Measurements from ENCODE around the gene COBLL1.
"Not testable (repeated sequence)": the region's sequence is repeated elsewhere in the genome, so short reads cannot be mapped to it uniquely, and the experiment has no call there.

The COBLL1 gene

DNA sequence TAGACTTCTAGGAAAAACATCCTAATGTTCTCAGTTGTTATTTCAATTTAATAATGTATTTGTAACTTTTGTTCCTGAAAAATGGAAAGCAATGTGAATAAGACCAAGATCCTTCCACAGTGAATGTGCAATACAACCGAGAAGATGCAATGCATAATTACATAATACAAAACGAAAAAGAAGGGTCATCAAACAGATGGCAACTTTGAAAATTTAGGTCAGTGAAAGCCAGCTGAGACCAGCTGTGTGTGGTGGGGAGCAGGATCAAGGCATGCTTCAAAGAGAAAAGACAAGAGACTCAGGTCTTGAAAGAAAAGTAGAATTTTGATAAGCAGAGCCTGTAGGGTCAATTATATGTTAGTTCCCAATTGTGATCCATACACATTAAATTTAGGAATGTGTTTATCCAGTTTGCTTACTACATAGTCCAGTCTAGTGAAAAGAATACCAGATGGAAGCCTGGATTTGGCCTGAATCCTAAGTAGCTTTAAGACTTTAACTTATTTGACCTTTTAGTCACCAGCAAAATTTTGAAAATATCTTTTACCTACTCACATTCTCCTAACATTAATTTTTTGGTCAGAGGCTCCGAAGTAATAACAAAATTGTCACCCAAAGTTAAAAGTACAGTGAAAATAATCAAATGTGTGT is 93.7 kb downstream of the COBLL1 start:
- no peak for DNase-seq

DNA sequence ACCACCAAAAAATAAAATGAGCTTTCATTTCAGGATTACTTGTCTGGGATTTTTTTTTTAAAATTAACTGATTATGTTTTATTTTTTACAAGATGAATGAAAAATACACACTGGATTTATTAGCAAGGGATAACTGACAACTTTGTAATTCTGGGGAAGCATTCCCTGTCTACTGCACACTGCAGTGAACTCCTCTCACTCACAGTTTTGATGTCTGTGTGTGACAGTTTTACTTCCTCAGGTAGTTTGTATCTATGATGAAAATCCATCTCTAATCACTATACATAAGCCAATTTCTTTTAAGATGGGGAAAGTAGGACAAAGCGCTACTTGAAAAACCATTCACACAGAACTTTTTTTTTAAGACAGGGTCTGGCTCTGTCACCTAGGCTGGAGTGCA is 94.5 kb downstream of the COBLL1 start:
- no peak for DNase-seq

DNA sequence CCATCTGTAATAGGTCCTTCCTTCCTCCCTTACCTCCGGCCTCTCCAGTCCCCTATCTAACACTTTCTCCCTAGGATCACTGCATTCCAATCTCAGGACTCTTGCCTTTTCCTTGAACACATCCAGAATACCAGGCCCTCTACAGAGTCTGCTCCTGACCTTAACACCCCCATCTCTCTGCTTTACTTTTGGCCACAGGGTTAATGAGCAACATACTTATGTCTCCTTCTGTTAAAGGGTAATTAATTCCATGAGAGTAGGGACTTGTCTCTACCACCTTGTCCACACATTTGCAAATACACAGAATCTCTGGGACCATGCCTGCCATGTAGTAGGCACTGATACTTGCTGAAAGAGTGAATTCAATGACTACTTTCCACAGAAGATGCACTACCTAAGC is 94.9 kb downstream of the COBLL1 start:
- no peak for DNase-seq

- no peak for DNase-seq
Observed at GRCh38 chr2:164745012-164745797, 96.4 kb downstream of the COBLL1 start.

GRCh38 chr2:164742738-164743317 is 98.8 kb downstream of the COBLL1 start:
- DNase-seq: no peak

GRCh38 chr2:164739966-164740365 is 101.7 kb downstream of the COBLL1 start:
- no peak for DNase-seq

- DNase-seq: peak; percentile 61
Observed at GRCh38 chr2:164737612-164738081, 104.0 kb downstream of the COBLL1 start.

GRCh38 chr2:164735309-164735919 is 106.2 kb downstream of the COBLL1 start:
- no peak for DNase-seq

DNA sequence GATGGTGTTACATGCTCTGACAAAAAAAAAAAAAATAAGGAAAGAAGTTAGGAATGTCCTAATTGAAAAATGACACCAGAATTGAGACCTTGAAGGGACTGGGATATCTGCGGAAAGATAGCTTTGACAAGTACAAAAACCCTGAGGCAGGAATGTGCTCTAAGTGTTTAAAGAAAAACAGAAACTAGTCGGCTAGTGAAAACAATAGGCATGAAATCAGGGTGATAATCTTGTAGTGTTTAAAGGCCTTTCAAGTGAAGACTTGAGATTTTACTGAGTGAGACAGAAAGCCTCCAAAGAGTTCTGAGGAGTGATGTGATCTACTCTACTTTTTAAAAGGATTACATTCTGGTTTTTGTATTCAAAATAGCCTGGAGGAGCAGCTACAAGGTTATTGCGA is 107.4 kb downstream of the COBLL1 start:
- DNase-seq: no peak

DNA sequence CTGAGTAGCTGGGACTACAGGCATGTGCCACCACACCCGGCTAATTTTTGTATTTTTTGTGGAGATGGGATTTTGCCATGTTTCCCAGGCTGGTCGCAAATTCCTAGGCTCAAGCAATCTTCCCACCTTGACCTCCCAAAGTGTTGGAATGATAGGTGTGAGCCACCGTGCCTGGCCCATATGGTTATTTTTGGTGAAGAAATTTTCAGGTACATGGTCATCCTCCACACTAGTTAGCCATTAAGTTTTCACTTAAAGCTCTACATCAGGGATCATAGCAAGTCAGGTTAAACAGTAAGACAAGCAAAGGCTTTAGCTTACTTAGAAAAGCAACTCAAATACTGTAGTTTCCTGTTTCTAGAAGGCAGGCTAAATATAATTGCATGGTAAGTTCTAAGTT is 116.1 kb downstream of the COBLL1 start:
- DNase-seq: no peak

- DNase-seq: no peak
Observed at GRCh38 chr2:164722616-164723338, 118.8 kb downstream of the COBLL1 start.

- no peak for DNase-seq
Observed at GRCh38 chr2:164721430-164721829, 120.2 kb downstream of the COBLL1 start.

DNA sequence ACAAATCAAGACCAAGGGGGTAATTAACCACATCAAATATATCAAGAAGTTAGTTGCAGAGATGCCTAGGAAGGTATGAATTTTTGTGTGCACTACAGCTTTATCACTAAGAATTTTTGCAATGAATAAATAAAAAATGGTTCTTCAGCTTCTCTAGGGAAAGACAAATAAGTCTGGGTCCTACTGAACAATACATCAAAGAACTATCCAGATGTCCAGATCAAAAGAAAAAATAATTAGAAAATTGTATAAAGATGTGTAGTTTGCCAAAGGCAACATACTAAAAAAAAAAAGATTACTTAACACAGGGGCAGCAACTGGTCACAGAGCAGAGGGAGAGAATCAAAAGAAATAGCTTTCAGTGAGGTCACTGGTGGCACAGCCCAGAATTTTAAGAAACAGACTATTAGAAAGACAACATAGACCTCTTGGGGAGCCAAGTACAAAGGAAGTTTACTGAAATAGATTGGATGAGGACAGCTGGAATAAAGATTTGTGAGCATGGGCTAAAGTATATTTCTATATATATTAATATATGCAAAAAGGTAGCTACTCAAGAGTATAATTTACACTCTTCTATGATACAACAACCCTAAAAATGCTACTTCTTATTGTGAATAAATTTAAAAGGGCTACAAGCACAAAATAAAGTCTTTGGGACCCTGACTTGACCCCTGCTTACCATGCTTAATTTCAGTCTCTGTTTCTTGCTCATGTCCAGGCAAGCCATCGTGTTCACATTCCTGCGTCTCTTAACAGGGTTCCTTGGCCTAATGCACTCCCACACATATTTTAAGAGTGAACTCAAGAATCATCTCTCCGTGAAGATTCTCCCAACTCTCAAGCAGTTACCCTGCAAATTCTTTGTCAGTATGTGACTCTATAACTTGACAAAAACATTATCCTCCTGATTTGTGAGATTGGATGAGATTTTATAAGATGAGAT is 121.4 kb downstream of the COBLL1 start:
- DNase-seq: no peak

DNA sequence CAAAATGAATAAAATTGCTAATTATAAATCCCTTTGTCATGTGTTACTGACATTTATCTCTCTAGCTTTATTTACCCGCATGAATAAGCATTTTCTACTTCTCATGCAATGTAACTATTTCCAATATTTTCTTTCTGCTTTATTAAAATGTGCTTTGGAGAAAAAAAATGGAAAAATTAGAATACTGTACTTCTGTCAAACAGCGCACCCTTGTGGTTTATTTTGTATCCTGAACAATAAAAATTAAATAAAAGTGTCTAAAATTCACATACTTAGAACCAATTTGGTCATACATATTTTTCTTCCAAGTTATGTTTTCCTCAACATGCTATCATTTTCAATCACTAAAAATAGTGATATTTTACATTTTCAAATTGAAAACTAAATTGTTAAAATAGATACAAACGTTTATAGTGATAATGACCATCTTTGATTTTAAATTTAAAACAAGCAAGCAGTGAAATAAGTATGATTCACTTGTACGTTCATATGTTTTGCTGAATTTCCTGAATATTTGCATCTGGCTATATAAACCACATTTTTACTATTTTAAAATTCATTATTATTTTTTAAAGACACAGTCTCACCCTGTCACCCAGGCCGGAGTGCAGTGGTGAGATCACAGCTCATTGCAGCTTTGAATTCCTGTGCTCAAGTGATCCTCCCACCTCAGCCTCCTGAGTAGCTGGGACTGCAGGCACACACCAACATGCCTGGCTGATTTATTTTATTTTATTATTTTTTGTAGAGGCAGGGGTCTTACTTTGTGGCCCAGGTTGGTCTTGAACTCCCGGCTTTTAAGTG is 124.4 kb downstream of the COBLL1 start:
- peak; percentile 9 for DNase-seq

DNA sequence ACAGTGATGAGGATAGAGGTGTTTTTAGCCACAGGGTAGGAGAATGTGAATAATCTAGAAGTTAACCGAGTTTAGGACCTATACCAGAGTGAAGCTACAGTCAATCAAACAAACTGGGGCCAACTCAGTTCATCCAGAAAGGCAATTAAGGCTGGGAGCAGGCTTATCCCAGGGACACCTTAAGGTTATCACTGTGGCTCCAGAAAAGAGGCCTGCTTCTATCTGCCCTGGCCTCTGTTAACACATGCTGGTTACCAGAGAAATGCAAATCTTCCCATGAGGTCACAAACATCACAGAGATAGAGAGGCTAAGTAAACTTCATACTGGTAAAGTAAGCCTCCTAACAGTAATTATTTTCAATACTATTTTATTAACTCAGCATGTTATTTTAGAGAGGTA is 127.2 kb downstream of the COBLL1 start:
- no peak for DNase-seq

DNA sequence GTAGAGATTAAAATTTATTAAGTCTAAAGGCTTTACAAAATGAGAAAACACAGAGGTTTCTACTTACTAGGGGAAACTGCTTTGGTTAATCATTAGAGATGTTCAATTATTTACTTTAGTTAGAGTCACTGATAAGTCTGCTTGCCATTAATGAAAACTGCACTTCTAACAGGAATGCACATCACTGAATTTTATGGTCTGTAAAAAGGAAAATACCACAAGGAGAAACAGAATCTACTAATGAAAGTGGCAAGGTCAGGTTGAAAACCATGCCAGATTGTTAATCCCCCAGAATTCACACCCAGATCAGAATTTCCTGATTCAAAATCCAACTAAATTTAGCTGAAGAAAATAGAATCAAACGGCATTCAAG is 129.9 kb downstream of the COBLL1 start:
- no peak for DNase-seq

DNA sequence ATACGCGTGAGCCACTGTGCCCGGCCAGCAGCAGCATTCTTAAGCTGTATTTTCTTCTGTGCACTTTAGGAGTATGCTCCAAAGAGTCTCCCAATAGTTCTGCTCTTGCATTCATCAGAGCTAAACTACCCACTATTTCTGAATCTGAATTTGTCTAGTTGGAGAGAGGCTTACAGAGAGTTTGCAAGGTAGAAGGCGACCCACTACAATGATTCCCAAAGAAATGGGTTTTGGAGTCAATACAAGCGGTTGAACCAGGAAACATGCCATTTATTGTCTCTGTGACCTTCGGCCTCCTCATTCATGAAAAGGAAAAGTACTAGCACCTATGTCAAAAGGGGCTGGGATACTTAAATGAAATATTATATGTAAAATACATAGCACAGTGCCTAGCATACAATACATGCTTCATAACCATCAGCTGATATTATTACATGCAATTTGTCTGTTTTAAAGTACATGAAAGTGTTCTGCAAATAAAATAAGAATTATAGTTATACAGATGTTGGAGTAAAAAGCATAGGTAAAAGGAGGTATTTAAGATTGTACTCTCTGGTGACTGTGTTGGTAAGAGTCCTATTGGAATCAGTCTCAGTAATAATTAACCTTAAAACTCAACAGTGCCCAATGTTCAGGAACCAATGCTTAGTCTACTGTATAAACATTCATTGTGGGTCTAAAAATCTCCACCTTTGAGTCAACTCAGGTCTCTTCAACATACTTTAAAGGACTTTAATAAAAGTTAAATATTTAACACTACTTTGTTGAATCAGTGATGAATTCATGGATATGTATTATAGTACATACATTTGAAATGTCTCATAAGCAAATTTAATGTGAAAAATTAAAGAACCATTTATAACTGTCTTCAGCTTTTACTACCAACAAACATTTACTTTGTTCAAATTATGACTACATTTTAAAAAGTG is 130.5 kb downstream of the COBLL1 start:
- DNase-seq: no peak

DNA sequence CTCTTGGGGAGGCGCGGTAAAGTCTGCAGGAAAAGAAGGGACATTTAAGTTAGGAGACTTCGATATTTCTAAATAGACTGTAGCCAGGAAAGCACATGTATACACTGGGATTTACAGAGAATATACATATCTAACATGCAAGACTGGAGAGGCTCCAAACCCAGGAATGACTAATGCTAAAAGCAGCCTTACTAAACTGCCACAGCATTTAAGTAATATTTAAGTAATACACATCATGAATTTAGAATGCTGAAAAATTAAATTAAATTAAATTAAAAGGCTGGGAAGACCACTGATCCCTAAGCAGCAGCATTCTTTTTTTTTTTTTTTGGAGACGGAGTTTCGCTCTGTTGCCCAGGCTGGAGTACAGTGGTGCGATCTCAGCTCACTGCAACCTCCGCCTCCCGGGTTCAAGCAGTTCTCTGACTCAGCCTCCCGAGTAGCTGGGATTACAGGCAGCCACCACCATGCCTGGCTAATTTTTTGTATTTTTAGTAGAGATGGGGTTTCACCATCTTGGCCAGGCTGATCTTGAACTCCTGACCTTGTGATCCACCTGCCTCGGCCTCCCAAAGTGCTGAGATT is 131.3 kb downstream of the COBLL1 start:
- not testable (repeated sequence) for DNase-seq

- no peak for DNase-seq
Observed at GRCh38 chr2:164706522-164706921, 135.1 kb downstream of the COBLL1 start.

All from NCI-H345 (cell line).